Ishikawa (cell line): ENCODE data around the gene CIC.

ENCODE experiments used
- CEBPB ChIP-seq: IDR thresholded peaks from 2 replicates; pipeline ENCODE4 v1.6.1; 2012
- CREB1 ChIP-seq: IDR thresholded peaks from 2 replicates; pipeline ENCODE4 v1.6.1; 2012; ENCODE audit warnings: low read depth
- EGR1 ChIP-seq: IDR thresholded peaks from 2 replicates; pipeline ENCODE4 v1.6.1; 2012
- EP300 ChIP-seq: IDR thresholded peaks from 2 replicates; pipeline ENCODE4 v1.6.1; 2012; ENCODE audit warnings: borderline replicate concordance
- FOXM1 ChIP-seq: IDR thresholded peaks from 2 replicates; pipeline ENCODE4 v1.6.1; 2012; ENCODE audit warnings: low read depth, borderline replicate concordance
- NFIC ChIP-seq: IDR thresholded peaks from 2 replicates; pipeline ENCODE4 v1.6.1; 2012
- RAD21 ChIP-seq: IDR thresholded peaks from 2 replicates; pipeline ENCODE4 v1.6.1; 2012; ENCODE audit warnings: low read depth
- TAF1 ChIP-seq: IDR thresholded peaks from 2 replicates; pipeline ENCODE4 v1.6.1; 2012; ENCODE audit warnings: low read depth, mild to moderate bottlenecking
- TCF12 ChIP-seq: IDR thresholded peaks from 2 replicates; pipeline ENCODE4 v1.6.1; 2012; ENCODE audit warnings: low read depth
- TEAD4 ChIP-seq: IDR thresholded peaks from 2 replicates; pipeline ENCODE4 v1.6.1; 2012
- YY1 ChIP-seq: IDR thresholded peaks from 2 replicates; pipeline ENCODE4 v1.6.1; 2012; ENCODE audit warnings: low read depth
- ZBTB7A ChIP-seq: IDR thresholded peaks from 2 replicates; pipeline ENCODE4 v1.6.1; 2012; ENCODE audit warnings: low read depth
- TF ChIP-seq, protein P1 (sequence below): IDR thresholded peaks from 2 replicates; pipeline ENCODE4 v1.6.1; 2012
- TF ChIP-seq, protein P2 (sequence below): IDR thresholded peaks from 2 replicates; pipeline ENCODE4 v1.6.1; 2012
- TF ChIP-seq, protein P3 (sequence below): IDR thresholded peaks from 2 replicates; pipeline ENCODE4 v1.6.1; 2012; ENCODE audit warnings: low read depth, mild to moderate bottlenecking

CIC gene

DNA sequence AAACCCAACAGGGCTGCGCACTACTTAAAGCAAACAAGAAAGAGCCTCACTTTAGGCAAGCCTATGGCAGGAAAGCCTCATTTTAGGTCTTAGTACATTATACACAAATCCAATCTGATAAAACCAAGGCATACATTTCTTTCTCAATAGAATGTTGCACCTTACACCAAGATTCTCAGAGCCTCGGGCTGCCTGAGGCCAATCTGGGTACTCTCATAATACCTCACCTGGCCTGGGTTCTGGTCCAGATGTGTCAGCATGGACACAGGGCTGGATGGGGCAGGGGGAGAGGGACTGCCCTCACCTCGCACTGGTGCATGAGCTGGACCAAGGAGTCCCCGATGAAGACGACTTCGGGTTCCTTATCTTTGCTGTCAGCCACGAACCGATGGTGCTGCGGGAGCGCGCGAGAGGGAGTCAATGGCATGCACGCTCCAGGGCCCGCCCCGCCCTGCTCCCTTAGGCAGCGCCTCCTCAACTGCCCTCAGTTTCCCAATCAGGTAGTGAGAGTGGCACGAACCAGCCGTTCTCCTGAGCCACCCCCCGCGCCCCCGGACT is 32.7 kb downstream of the CIC start, which contains the start of gene PRR19:
Gene PRR19 (plus strand): TSS at position 487 of the 558 bp plus-strand sequence. CDS start 7,453 bp downstream, outside the sequence.
- TF ChIP-seq, protein P1, sequence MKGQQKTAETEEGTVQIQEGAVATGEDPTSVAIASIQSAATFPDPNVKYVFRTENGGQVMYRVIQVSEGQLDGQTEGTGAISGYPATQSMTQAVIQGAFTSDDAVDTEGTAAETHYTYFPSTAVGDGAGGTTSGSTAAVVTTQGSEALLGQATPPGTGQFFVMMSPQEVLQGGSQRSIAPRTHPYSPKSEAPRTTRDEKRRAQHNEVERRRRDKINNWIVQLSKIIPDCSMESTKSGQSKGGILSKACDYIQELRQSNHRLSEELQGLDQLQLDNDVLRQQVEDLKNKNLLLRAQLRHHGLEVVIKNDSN: no peak
- TF ChIP-seq, protein P2, sequence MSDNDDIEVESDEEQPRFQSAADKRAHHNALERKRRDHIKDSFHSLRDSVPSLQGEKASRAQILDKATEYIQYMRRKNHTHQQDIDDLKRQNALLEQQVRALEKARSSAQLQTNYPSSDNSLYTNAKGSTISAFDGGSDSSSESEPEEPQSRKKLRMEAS: no peak
- TF ChIP-seq YY1 (no peak), NFIC (no peak), CEBPB (no peak), TEAD4 (no peak), EP300 (no peak)
- TF ChIP-seq, protein P3, sequence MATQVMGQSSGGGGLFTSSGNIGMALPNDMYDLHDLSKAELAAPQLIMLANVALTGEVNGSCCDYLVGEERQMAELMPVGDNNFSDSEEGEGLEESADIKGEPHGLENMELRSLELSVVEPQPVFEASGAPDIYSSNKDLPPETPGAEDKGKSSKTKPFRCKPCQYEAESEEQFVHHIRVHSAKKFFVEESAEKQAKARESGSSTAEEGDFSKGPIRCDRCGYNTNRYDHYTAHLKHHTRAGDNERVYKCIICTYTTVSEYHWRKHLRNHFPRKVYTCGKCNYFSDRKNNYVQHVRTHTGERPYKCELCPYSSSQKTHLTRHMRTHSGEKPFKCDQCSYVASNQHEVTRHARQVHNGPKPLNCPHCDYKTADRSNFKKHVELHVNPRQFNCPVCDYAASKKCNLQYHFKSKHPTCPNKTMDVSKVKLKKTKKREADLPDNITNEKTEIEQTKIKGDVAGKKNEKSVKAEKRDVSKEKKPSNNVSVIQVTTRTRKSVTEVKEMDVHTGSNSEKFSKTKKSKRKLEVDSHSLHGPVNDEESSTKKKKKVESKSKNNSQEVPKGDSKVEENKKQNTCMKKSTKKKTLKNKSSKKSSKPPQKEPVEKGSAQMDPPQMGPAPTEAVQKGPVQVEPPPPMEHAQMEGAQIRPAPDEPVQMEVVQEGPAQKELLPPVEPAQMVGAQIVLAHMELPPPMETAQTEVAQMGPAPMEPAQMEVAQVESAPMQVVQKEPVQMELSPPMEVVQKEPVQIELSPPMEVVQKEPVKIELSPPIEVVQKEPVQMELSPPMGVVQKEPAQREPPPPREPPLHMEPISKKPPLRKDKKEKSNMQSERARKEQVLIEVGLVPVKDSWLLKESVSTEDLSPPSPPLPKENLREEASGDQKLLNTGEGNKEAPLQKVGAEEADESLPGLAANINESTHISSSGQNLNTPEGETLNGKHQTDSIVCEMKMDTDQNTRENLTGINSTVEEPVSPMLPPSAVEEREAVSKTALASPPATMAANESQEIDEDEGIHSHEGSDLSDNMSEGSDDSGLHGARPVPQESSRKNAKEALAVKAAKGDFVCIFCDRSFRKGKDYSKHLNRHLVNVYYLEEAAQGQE: no peak

DNA sequence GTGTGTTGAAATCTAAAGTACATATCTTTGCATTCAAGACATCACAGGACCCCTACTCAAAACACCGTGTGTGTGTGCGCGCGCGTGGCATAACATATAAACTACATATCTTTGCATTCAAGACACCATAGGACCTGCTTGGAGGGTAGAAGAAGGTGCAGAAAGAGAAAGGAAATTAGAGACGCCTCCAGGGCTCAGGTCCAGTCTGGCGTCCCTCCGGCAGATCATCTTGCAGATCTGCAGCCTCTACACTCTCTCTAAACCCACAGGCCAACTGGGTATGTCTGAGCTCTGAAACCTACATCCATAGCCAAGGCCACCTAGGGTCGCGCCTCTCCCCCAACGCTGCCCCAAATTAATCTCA is 34.0 kb downstream of the CIC start:
- TF ChIP-seq FOXM1 (peak; percentile 2; the same call in 1 of the 2 replicates), CEBPB (no peak)

DNA sequence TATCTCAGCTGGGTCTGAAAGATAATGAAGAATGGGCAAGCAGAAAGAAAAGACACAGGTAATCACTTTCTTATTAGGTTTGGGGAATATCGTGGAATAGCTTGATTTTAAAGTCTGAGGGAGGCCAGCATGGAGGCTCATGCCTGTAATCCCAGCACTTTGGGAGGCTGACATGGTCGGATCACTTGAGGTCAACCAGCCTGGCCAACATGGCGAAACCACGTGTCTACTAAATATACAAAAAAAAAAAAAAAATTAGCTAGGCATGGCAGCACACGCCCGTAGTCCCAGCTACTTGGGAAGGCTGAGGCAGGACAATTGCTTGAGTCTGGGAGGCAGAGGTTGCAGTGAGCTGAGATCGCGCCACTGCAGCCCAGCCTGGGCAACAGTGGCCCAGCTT is 34.8 kb downstream of the CIC start:
- TF ChIP-seq, protein P1: no peak
- TF ChIP-seq NFIC: no peak
- no peak for TF ChIP-seq YY1
- no peak for TF ChIP-seq CEBPB
- TF ChIP-seq, protein P3: no peak
- no peak for TF ChIP-seq ZBTB7A
- TF ChIP-seq FOXM1: no peak
- no peak for TF ChIP-seq CREB1
- no peak for TF ChIP-seq TCF12
- TF ChIP-seq, protein P2: no peak
- TF ChIP-seq TEAD4: no peak
- TF ChIP-seq EGR1: no peak
- no peak for TF ChIP-seq RAD21

DNA sequence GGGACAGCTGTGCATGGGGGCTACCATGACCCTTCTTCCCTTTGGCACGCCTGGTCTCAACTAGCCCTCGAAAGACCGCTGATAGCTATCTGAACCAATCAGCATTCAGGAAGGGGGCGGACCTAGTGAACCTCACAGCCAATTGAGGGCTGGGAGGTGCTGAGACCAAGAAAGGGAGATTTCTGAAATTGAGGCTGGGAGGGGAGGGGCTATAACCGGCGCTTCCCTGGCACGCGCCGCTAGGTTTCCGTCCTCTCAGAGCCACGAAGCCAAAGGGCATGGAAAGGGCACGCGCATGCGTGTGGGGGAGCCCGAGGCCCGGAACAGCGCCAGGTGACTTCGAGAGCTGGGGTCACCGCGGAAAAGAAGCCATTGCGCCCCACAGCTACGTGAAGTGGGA is 37.6 kb downstream of the CIC start:
- no peak for TF ChIP-seq TAF1
- no peak for TF ChIP-seq CEBPB
- no peak for TF ChIP-seq FOXM1
- no peak for TF ChIP-seq EP300
- no peak for TF ChIP-seq TEAD4
- TF ChIP-seq RAD21: no peak

DNA sequence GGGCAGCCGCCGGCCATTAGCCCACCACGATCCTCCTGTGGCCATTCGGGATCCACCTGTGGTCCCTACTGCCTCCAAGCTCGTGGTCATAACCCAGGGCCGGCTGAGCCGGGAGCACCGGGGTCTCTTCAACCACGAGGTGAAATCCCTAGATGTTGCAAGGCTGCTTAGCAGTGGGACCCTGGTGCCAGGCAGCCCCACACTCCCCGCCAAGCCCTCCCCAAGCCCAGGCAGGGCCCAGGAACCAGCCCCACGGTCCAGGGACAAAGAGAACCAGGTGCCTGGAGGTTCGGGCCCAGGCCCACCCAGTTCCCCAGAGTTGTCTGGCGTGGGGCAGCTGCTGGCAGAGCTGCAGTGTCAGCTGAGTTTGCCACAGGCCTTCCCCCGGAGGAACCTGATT is 40.6 kb downstream of the CIC start:
- no peak for TF ChIP-seq RAD21
- TF ChIP-seq, protein P2: no peak
- TF ChIP-seq FOXM1: no peak
- TF ChIP-seq, protein P1: no peak
- TF ChIP-seq, protein P3: no peak
- no peak for TF ChIP-seq EP300
- TF ChIP-seq CEBPB: no peak
- TF ChIP-seq CREB1: no peak
- TF ChIP-seq NFIC: no peak
- TF ChIP-seq YY1: no peak
- TF ChIP-seq TEAD4: no peak
- TF ChIP-seq TAF1: no peak
- TF ChIP-seq ZBTB7A: no peak
- no peak for TF ChIP-seq EGR1
- no peak for TF ChIP-seq TCF12
